Measurements from ENCODE around the gene PDE7B. TPM values are rescaled to one million over a fixed set of nuclear protein-coding genes. Genes with fewer than 3 reads are reported as not detected.
"Not testable (repeated sequence)": the region's sequence is repeated elsewhere in the genome, so short reads cannot be mapped to it uniquely, and the experiment has no call there.

The PDE7B gene
- total and polyA plus RNA-seq, 4 donors = 0.26 to 3.7 (median 1.8) TPM

DNA sequence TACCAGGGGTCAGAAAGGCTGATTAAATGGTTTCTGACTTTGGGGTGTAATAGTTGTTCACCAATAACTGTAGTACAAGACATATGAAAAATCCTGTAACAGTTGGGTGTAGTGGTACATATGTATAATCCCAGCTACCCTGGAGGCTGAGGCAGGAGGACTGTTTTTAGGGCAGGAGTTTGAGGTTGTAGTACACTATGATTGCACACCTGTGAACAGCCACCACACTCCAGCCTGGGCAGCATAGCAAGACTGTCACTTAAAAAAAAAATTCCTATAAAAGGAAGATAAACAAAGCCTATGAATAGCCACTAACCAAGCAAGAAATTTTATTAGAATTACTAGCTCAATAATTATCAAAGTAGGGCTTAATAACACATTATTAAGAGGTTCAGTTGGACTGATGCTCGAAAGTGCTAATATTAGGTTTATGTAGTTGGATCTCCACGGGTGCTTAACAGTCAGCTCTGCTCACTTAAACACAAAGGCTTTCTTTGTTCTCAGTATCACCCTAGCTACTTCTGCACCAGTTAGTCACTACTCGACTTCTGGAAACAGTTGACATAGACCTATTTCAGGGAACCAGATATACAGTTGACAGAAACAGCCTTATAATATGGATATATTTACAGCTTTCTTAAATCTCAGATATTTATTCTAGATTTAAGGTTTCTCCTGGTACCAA lies 285.6 kb downstream of the PDE7B start:
- ATAC-seq (ENCODE audit: insufficient read depth, low FRiP score) (no peak), DNase-seq (peak in 1 of 3 donors; percentile 56)
- TF ChIP-seq, protein P1, sequence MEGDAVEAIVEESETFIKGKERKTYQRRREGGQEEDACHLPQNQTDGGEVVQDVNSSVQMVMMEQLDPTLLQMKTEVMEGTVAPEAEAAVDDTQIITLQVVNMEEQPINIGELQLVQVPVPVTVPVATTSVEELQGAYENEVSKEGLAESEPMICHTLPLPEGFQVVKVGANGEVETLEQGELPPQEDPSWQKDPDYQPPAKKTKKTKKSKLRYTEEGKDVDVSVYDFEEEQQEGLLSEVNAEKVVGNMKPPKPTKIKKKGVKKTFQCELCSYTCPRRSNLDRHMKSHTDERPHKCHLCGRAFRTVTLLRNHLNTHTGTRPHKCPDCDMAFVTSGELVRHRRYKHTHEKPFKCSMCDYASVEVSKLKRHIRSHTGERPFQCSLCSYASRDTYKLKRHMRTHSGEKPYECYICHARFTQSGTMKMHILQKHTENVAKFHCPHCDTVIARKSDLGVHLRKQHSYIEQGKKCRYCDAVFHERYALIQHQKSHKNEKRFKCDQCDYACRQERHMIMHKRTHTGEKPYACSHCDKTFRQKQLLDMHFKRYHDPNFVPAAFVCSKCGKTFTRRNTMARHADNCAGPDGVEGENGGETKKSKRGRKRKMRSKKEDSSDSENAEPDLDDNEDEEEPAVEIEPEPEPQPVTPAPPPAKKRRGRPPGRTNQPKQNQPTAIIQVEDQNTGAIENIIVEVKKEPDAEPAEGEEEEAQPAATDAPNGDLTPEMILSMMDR (IDR thresholded peaks at IDR 0.05; ENCODE audit: control extremely low read depth, extremely low read depth) = no peak
- no peak overlapping the region for H3K4me3 ChIP-seq
- 60 to 86% methylated on average over 3 of the region's 3 CpGs for WGBS, 2 donors
- H3K27me3 ChIP-seq (ENCODE audit: control insufficient read depth in 3 of 3, insufficient read depth in 3 of 3, low read length in 2 of 3) = no peaks in the 10 kb centered on the region
- no peaks in the 10 kb centered on the region for H3K36me3 ChIP-seq (ENCODE audit: control insufficient read depth in 4 of 4, insufficient read depth in 4 of 4, low read length in 4 of 4)
- no peak overlapping the region for H3K9ac ChIP-seq (ENCODE audit: insufficient read depth in 1 of 2, low read length in 2 of 2)
- H3K9me3 ChIP-seq (ENCODE audit: control insufficient read depth in 4 of 4, insufficient read depth in 3 of 4, low read length in 3 of 4) = no peaks in the 10 kb centered on the region
- H3K27ac ChIP-seq (ENCODE audit: low read depth in 1 of 2, low read length in 1 of 2) = peak overlapping the region in 1 of 2 donors; percentile 61
- H3K4me1 ChIP-seq (ENCODE audit: control insufficient read depth in 5 of 5, insufficient read depth in 5 of 5, low read length in 5 of 5) = peaks cover 0 to 6% (median 0%) of the 10 kb centered on the region in 5 donors

DNA sequence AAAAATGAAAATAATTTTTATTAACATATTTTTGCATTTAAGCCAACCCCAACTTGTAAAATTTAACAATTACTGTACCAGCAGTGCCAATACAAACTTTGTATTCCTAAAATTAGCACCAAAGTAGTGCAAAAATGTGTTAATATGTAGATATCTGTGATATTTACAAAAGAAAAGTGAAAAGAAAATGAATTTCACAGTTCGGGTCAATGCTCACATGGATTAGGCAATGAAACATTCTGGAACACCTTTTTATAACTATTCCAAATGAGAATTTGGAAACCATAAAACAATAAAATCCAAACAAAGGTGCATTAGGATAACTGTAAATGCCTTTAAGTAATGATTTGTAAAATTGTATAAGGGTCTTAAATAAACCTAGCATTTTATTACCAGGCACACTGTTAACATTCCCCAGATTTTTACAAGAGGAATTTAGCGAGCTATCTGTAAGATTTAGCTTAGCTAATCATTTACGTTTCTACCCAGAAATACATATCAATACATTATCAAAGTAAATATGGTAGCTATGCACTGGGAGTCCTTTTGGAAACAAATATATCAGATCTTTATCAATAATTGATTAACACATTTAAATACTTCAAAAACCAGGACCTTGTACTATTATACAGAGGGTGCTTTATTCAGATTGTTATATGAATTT lies 286.4 kb downstream of the PDE7B start:
- WGBS, 2 donors = 89 to 93% methylated on average over 3 of the region's 3 CpGs
- H3K4me1 ChIP-seq (ENCODE audit: control insufficient read depth in 5 of 5, insufficient read depth in 5 of 5, low read length in 5 of 5) = peaks cover 0 to 6% (median 0%) of the 10 kb centered on the region in 5 donors
- no peaks in the 10 kb centered on the region for H3K9me3 ChIP-seq (ENCODE audit: control insufficient read depth in 4 of 4, insufficient read depth in 3 of 4, low read length in 3 of 4)
- TF ChIP-seq, protein P1 (IDR thresholded peaks at IDR 0.05; ENCODE audit: control extremely low read depth, extremely low read depth) = no peak
- DNase-seq (no peak), ATAC-seq (ENCODE audit: insufficient read depth, low FRiP score) (no peak)
- no peak overlapping the region for H3K27ac ChIP-seq (ENCODE audit: low read depth in 1 of 2, low read length in 1 of 2)
- no peaks in the 10 kb centered on the region for H3K36me3 ChIP-seq (ENCODE audit: control insufficient read depth in 4 of 4, insufficient read depth in 4 of 4, low read length in 4 of 4)
- H3K9ac ChIP-seq (ENCODE audit: insufficient read depth in 1 of 2, low read length in 2 of 2) = no peak overlapping the region
- H3K27me3 ChIP-seq (ENCODE audit: control insufficient read depth in 3 of 3, insufficient read depth in 3 of 3, low read length in 2 of 3) = no peaks in the 10 kb centered on the region
- H3K4me3 ChIP-seq = no peak overlapping the region

DNA sequence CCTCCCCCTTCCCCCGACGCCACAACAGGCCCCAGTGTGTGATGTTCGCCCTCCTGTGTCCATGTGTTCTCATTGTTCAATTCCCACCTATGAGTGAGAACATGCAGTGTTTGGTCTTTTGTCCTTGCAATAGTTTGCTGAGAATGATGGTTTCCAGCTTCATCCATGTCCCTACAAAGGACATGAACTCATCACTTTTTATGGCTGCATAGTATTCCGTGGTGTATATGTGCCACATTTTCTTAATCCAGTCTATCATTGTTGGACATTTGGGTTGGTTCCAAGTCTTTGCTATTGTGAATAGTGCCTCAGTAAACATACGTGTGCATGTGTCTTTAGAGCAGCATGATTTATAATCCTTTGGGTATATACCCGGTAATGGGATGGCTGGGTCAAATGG lies 287.6 kb downstream of the PDE7B start:
- ATAC-seq (ENCODE audit: insufficient read depth, low FRiP score); H3K4me1 ChIP-seq (ENCODE audit: control insufficient read depth in 5 of 5, insufficient read depth in 5 of 5, low read length in 5 of 5); H3K4me3 ChIP-seq; H3K9me3 ChIP-seq (ENCODE audit: control insufficient read depth in 4 of 4, insufficient read depth in 3 of 4, low read length in 3 of 4); H3K27me3 ChIP-seq (ENCODE audit: control insufficient read depth in 3 of 3, insufficient read depth in 3 of 3, low read length in 2 of 3); H3K36me3 ChIP-seq (ENCODE audit: control insufficient read depth in 4 of 4, insufficient read depth in 4 of 4, low read length in 4 of 4); H3K27ac ChIP-seq (ENCODE audit: low read depth in 1 of 2, low read length in 1 of 2); DNase-seq; H3K9ac ChIP-seq (ENCODE audit: insufficient read depth in 1 of 2, low read length in 2 of 2): not testable (repeated sequence)
- WGBS, 2 donors = 95 to 96% methylated on average over 5 of the region's 6 CpGs

DNA sequence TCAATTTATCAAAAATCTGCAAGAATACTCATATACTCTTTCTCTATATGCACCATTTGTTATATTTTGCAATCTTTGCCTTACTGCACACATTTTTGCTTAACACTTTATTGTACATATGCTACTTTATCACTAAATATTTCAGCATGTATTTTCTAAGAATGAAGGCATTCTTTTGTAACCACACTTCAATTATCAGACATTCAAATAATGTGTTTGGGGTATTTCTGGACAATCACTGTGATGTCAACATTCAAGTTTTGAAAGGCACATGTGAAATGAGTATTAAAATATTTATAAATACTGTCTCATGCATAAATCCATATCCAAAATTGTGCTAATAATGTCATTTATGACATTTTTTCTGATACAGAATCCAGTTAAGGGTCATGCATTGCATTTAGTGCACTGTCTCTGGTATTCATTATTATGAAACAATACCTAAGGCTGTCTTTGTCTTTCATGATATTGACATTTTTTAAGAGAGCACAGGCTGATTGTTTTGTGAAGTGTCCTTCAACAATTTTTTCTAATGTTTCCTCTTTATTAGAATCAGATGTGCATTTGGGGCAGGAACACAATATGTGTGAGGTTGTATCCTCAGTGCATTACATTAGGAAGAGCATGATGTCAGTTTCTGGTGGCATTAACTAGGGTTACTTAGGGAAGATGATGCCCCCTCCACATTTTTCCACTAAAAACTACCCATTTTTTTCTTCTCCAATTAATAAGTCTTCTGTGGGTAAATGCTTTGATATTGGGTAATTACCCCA lies 292.9 kb downstream of the PDE7B start:
- TF ChIP-seq, protein P1 (IDR thresholded peaks at IDR 0.05; ENCODE audit: control extremely low read depth, extremely low read depth) = no peak
- H3K27ac ChIP-seq (ENCODE audit: low read depth in 1 of 2, low read length in 1 of 2) = no peak overlapping the region
- H3K36me3 ChIP-seq (ENCODE audit: control insufficient read depth in 4 of 4, insufficient read depth in 4 of 4, low read length in 4 of 4) = peaks cover 0 to 3% (median 0%) of the 10 kb centered on the region in 4 donors
- no peak for DNase-seq
- no peak overlapping the region for H3K4me3 ChIP-seq
- no peak overlapping the region for H3K9ac ChIP-seq (ENCODE audit: insufficient read depth in 1 of 2, low read length in 2 of 2)
- no peak for ATAC-seq (ENCODE audit: insufficient read depth, low FRiP score)
- no peaks in the 10 kb centered on the region for H3K9me3 ChIP-seq (ENCODE audit: control insufficient read depth in 4 of 4, insufficient read depth in 3 of 4, low read length in 3 of 4)
- peaks cover 0 to 17% (median 0%) of the 10 kb centered on the region in 5 donors for H3K4me1 ChIP-seq (ENCODE audit: control insufficient read depth in 5 of 5, insufficient read depth in 5 of 5, low read length in 5 of 5)
- no peaks in the 10 kb centered on the region for H3K27me3 ChIP-seq (ENCODE audit: control insufficient read depth in 3 of 3, insufficient read depth in 3 of 3, low read length in 2 of 3)

Data from lung (tissue), 12 donors.